Body of pancreas (tissue), 4 donors: Measurements from ENCODE around the gene SPAAR.

ENCODE experiments used
- CTCF ChIP-seq, 7 experiments: fragments of 450-650 bp in 4 of 7; fragments of 200-600 bp in 3 of 7; sonication (generic) in 3 of 7; IDR thresholded peaks; one replicate each; pipeline ENCODE4 v1.5.1; 2016 to 2019; ENCODE audit warnings: antibody characterized with exemption in 7 of 7
- POLR2A ChIP-seq, 3 donors: fragments of 450-650 bp; IDR thresholded peaks; one replicate each; pipeline ENCODE4 v1.6.1; 2016; ENCODE audit warnings: antibody characterized with exemption in 3 of 3, mild to moderate bottlenecking in 2 of 3

- TF ChIP-seq CTCF (IDR thresholded peaks at IDR 0.05) (no peak), POLR2A (IDR thresholded peaks at IDR 0.05) (no peak)
Measured at GRCh38 chr9:35920051-35920620, 10.8 kb downstream of the SPAAR start.
